HG02943 (cell line): ENCODE measurements around the gene ERGIC1.
"Not testable (repeated sequence)": the region's sequence is repeated elsewhere in the genome, so short reads cannot be mapped to it uniquely, and the experiment has no call there.

ENCODE experiments used
- ATAC-seq: cut with Tn5 transposase; IDR thresholded peaks from one replicate; pipeline ENCODE4 v1.9.1; 2021; ENCODE audit warnings: mild to moderate bottlenecking, low read depth, moderate library complexity; ENCODE audit not compliant: unreplicated experiment

The ERGIC1 gene

GRCh38 chr5:172876578-172876977 is 42.5 kb downstream of the ERGIC1 start:
- no peak for ATAC-seq

DNA sequence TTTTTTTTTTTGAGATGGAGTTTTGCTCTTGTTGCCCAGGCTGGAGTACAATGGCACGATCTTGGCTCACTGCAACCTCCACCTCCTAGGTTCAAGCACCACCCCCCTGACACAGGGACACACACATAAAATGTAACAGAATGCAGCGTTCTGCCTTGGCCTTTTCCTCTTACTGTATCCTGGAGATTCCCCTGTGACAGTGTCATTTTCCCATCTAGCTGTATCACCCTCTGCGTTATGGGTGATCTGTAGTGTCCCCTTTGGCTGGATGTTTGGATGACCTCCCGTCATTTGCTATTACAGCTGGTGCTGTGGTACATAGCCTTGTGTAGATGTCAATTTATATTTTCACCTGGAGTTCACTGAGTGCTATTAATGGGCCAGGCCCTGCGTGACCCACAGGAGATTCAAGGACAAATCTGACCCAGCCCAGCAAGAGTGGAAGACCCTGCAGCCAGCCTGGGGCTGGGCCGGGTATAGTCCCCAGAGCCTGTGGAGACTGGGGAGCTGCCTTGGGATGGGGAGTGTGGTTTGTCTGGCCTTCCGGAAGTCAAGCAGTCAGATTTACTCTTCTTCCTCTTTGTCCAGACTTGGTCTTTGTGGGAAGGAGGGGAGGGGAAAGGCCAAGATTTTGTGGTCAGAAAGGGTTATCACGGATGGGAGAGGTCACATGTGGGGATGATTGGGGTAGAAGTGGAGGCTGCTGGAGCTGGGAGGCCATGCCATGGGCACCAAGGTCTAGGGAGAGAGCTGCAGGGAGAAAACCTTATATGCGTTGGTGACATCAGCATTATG is 43.6 kb downstream of the ERGIC1 start:
- ATAC-seq: no peak

DNA sequence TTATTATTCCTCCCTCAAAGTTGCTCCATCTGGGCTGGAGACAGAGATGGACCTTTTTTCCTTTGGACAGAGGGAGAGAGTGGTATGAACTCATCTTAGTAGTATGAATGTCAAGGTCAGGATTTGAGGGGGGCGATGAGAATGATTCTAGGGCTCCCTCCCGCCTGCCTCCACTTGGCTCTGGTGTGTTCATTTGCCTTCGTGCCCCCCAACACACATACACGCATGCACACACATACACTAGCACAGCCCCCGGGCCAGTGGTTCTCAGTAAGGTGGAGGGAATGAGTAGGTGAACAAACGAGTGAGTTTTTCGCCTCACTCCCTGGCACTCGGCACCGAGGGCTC is 44.5 kb downstream of the ERGIC1 start:
- ATAC-seq: no peak

DNA sequence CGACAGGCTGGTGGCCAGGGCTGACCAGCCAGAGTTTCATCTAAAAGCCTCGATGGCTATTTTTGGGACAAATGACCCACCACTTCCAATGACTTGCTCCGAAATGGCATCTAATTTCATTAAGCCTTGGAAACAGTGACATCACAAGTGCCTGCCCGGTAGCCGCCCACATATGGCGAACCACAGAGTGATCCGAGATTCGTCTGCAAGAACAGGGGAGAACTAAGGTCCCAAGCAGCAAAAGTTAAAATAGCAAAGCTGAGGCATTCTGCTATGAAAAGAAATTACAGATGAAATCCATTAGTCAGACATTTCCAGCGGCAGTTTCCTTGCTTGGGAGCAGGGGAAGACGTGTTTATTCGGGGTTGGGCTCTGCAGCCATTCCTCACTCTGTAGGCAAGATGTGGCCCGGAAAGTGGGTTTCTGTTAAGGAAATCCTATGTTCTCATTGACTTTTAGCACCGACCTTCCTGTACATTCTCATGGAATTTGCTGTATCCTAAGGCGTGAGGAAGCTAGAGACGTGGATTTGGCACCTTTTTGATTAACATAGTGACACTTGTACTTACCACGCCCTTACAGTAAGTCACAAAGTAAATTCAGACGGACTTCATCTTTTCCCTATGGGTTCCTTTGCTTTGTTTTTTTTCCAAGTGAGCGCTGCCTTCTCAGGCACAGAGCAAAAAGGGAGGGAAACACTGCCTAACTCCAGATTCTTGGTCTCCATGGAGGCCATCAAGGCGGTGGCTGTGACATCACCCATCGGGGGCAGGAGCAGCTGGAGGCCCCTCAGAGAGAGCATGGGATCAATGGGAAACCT is 45.1 kb downstream of the ERGIC1 start:
- no peak for ATAC-seq

- ATAC-seq: peak; percentile 70
These were observed 47.8 kb downstream of the ERGIC1 start for GRCh38 chr5:172881691-172882370.

- no peak for ATAC-seq
These were observed 49.0 kb downstream of the ERGIC1 start for GRCh38 chr5:172883066-172883465.

DNA sequence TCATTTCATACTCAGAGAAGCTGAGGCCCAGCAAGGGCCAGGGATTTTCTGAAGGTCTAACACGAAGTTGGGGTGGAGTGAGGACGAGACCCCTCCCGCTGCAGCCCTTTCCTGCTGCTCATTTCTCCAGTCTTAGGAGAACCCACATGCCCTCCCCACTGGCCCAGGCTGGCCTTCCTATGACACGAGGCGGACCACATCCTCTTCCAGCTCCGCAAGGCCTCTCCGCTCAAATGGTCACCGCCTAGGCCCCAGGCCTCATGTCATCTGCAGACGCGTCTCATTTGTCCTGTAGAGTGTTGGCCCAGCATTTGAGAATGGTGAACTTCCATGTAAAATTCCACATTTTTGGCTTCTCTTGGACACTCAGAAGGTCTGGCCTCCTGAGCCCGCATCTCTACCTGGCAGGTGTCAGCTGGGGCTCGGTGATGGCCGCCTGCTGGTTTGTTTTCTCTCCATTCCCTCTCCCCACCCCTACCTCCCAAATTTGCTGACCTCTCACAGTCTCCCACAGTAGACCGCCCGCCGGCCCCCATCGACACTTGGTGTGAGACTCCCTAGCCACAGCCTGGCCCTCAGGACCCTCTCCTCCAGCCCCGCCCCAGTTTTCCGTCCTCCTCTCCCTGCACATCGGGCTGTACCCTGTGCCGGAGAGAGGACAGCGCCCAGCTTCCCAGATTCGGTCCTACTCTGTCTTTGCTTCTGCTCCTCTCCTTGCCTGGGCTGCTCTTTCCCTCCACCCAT is 51.7 kb downstream of the ERGIC1 start:
- ATAC-seq: no peak

DNA sequence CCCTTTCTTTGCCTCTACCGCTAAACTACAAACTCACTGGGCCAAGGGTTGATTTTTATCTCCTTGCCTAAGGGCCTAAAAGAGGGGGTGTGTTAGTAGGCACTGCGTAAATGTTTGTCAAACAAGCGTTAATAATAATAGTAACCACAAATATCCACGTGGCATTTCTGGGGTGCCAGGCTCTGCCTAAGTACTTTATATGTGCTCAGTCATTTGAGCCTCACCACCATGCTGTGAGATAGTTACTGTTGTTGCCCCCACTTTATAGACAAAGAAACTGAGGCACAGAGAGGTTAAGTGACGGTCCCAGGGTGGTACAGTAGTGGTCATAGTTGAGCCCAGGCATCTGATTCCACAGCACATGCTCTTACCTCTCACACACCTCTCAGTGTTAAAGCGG is 52.4 kb downstream of the ERGIC1 start:
- no peak for ATAC-seq

GRCh38 chr5:172886974-172887501 is 53.0 kb downstream of the ERGIC1 start:
- ATAC-seq: no peak

GRCh38 chr5:172887692-172888091 is 53.6 kb downstream of the ERGIC1 start:
- no peak for ATAC-seq

DNA sequence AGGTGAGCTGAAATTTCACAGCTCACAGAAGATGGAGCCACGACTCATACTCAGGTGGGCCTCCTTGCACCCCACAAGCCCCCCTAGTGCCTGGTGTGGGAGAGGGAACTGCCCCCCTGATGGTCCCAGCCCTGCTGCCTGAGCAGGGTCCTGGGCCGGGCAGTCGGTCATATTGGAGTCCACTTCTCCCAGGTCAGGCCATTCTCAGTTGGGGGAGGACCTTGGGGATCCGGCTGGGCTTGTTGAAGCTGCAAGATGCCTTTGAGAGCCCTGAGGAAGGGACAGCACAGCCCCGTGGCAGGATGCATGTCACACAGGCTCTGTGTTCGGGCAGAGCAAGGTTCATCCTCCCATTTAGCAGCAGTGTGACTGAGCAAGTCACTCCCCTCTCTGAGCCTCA is 56.6 kb downstream of the ERGIC1 start:
- ATAC-seq: no peak

DNA sequence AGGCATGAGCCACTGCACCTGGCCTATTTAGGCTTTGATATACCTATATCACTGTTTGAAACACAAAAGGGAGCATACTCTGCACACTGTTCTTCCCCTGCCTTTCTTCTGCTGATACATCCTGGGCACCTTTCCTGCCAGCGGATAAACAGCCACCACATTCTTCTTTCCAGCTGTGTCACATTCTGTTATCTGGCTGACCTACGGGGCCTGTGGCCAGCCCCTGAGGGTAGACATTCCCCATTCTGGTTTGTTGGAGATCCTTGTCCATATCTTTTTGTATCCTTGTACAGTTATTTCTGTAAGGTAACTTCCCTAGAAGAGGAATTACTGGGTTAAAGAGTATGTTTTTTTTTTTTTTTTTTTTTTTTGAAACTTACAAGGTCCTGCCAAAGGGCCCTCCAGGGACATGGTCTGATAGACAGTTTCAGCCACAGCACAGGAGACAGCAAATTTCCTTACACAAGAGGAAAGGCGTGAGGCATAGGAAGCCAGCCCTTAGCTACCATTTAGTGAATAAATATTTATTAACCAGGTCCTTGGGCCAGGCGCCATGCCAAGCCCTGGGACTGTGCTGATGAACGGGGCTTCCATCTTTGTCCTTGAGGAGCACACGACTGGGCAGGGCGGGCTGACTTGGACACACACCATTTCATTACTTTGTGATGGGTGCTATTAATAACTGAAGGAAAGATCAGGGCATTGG is 57.8 kb downstream of the ERGIC1 start:
- no peak for ATAC-seq

DNA sequence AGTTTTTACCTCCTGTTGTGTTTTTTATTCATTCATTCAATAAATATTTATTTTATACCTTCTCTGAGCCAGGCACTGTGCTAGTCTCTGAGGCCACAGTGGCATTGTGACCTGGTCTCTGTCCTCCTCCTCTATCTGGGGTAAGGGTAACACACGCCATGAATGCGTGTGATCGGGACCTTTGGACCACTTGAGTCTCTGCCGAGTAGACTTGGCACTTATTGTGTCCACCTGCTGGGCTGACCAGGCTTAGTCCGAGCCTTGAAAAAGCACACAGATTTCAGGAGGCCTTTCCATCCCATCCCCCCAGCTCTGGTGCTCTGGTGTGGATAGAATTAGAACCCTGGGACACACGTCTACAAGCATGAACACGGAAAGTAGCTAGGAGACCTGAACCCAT is 58.7 kb downstream of the ERGIC1 start:
- no peak for ATAC-seq

- ATAC-seq: no peak
These were observed 60.8 kb downstream of the ERGIC1 start for GRCh38 chr5:172894767-172895388.

DNA sequence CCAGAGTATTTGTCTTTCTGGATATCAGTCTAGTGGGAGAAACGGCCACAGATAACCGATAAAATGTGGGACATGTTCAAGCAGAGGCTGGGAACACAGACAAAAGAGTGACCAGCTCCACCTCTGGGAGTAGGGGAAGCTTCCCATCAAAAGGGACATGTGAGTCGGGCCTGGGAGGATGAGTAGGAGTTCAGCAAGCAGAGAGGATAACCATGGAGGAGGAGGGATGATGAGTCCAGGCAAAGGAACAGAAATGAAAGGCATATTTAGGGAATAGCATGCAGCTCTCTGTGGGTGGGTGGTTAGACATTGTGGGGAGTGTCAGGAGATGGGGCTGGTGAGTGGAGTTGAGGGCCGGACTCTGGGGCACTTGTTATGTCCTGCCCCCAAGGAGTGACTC is 61.5 kb downstream of the ERGIC1 start:
- no peak for ATAC-seq

- ATAC-seq: no peak
These were observed 62.4 kb downstream of the ERGIC1 start for GRCh38 chr5:172896465-172896864.

DNA sequence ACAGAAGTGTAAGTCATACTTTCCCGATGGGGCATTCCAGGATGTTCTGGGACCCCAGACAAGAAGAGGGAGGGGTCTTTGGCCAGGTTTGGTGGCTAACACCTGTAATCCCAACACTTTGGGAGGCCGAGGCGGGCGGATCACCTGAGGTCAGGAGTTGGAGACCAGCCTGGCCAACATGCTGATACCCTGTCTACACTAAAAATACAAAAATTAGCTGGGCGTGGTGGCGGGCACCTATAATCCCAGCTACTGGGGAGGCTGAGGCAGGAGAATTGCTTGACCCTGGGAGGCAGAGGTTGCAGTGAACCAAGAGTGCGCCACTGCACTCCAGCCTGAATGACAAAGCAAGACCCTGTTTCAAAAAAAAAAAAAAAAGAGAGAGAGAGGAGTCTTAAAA is 63.0 kb downstream of the ERGIC1 start:
- not testable (repeated sequence) for ATAC-seq

DNA sequence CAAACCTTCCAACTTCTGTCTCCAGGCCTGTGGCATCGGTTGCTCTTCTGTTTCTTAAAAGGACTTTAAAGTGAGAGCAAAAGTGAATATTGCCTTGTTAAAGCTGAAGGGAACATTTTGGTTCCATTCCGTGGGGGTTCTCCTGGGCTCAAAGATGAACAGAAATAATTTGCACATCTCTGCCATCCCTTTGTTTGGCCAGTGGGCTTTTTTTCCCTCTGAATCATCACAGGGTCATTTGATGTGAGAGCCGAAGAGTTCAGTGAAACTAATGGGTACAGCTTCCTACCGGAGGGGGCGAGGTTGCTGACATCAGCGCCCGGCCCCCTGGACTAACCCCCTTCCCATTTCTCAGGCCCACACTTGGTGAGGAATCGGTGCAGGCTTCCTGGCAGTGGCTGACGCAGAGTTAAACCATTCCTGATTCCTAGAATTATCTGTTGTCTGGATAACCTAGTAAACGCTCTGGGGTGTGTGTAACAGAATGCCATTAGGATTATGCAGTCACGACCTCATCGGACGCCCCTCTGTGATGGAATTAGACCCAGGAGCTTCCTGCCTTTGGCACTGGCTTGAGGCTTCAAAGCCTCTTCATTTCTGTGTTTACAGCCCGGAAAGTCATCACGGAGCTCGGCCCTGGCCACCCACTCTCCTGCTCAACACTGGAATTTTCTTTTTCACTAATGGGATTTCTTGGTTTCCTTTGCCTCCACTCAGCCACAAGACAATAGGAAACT is 63.6 kb downstream of the ERGIC1 start:
- no peak for ATAC-seq
